Endothelial cell of umbilical vein (primary cell): Measurements from ENCODE around the gene ELMO1. TPM values are rescaled to one million over a fixed set of nuclear protein-coding genes. Genes with fewer than 3 reads are reported as not detected.

Experiments used
- BruUV-seq: library from RNA; stranded (reverse); fragments of 400-500 nt; replicated peaks from 2 replicates; lab custom pipeline; 2021; lab: Mats Ljungman, UMichigan
- CTCF ChIA-PET: fragments of 300-600, 350-600 bp; sonication (Branson Sonifier 250); formaldehyde crosslinking; loops from one replicate; lab custom pipeline; 2021; ENCODE audit warnings: antibody characterized with exemption, inconsistent platforms; lab: Charles Lee
- POLR2A ChIA-PET: fragments of 300-600, 350-600 bp; sonication (Branson Sonifier 250); formaldehyde crosslinking; loops from one replicate; lab custom pipeline; 2021; ENCODE audit warnings: antibody characterized with exemption, inconsistent platforms; lab: Charles Lee
- DNase-seq: peaks from one replicate; pipeline ENCODE4 v3.0.0-alpha.2; 2011; ENCODE audit warnings: low read depth, low spot score
- FAIRE-seq: peaks from 2 replicates; lab custom pipeline; 2011; peaks lifted over from hg19 to GRCh38; lab: Jason Lieb, UNC
- H2AFZ ChIP-seq: 2 replicates; pipeline ENCODE4 v1.6.0; 2012; ENCODE audit warnings: low read depth, low read length, control low read depth, inconsistent platforms
- H3K27ac ChIP-seq: 2 replicates; pipeline ENCODE4 v1.5.1; 2011; ENCODE audit warnings: low read depth, mild to moderate bottlenecking, control low read depth, low read length, moderate library complexity; ENCODE audit not compliant: insufficient read depth
- H3K27me3 ChIP-seq, 2 experiments: 2 replicates each; pipeline versions ENCODE4 v1.6.0 to v1.6.1; 2011; ENCODE audit warnings: low read length in 2 of 2, mixed read lengths in 1 of 2; ENCODE audit not compliant: control insufficient read depth in 2 of 2, insufficient read depth in 2 of 2
- H3K36me3 ChIP-seq, 2 experiments: 2 replicates in 1 of 2; 3 replicates in 1 of 2; pipeline ENCODE4 v1.5.1; 2011; ENCODE audit warnings: low read length in 2 of 2, mild to moderate bottlenecking in 1 of 2, moderate library complexity in 1 of 2; ENCODE audit not compliant: control insufficient read depth in 2 of 2, insufficient read depth in 2 of 2; ENCODE audit errors: extremely low read depth in 1 of 2
- H3K4me1 ChIP-seq: 3 replicates; pipeline ENCODE4 v1.5.1; 2011; ENCODE audit warnings: mild to moderate bottlenecking, low read length; ENCODE audit not compliant: control insufficient read depth, insufficient read depth; ENCODE audit errors: extremely low read depth
- H3K4me2 ChIP-seq: 2 replicates; pipeline ENCODE4 v1.6.1; 2011; ENCODE audit warnings: low read length, control low read depth, mixed read lengths; ENCODE audit not compliant: insufficient read depth
- H3K4me3 ChIP-seq, 3 experiments: fragments of 200-600 bp in 1 of 3; sonication (generic), shearing (Covaris generic) in 1 of 3; replicated peaks in 1 of 3; 2 replicates each; pipeline ENCODE4 v1.5.1; 2011 to 2016; ENCODE audit warnings: control low read depth in 3 of 3, low read length in 3 of 3, mild to moderate bottlenecking in 2 of 3, inconsistent platforms in 1 of 3, low read depth in 1 of 3, moderate library complexity in 1 of 3; ENCODE audit not compliant: insufficient read depth in 1 of 3
- H3K79me2 ChIP-seq: 2 replicates; pipeline ENCODE4 v1.6.0; 2012; ENCODE audit warnings: low read length, inconsistent platforms; ENCODE audit not compliant: control insufficient read depth, insufficient read depth
- H3K9ac ChIP-seq: replicated peaks from 2 replicates; pipeline ENCODE3; 2011; ENCODE audit warnings: low read length, control low read depth; ENCODE audit not compliant: insufficient read depth; ENCODE audit errors: extremely low read depth
- H3K9me1 ChIP-seq: replicated peaks from 3 replicates; pipeline ENCODE4 v1.6.0; 2011; ENCODE audit warnings: mild to moderate bottlenecking, low read length; ENCODE audit not compliant: control insufficient read depth, insufficient read depth; ENCODE audit errors: extremely low read depth
- H3K9me3 ChIP-seq: replicated peaks from 2 replicates; pipeline ENCODE4 v1.5.1; 2012; ENCODE audit warnings: low read length, inconsistent platforms; ENCODE audit not compliant: control insufficient read depth, insufficient read depth
- H4K20me1 ChIP-seq: replicated peaks from 2 replicates; pipeline ENCODE3; 2011; ENCODE audit warnings: mild to moderate bottlenecking, low read length; ENCODE audit not compliant: control insufficient read depth, insufficient read depth; ENCODE audit errors: extremely low read depth
- EZH2 ChIP-seq: IDR thresholded peaks from 2 replicates; pipeline ENCODE4 v1.6.1; 2012; ENCODE audit warnings: borderline replicate concordance, low read depth, mild to moderate bottlenecking, moderate library complexity, low read length, inconsistent platforms; ENCODE audit not compliant: severe bottlenecking
- JUN ChIP-seq: IDR thresholded peaks from 2 replicates; pipeline ENCODE4 v1.6.1; 2011; ENCODE audit warnings: borderline replicate concordance, low read depth; ENCODE audit not compliant: insufficient read length, insufficient read depth
- POLR2AphosphoS5 ChIP-seq: IDR thresholded peaks from 2 replicates; pipeline ENCODE4 v1.6.1; 2012; ENCODE audit warnings: low read depth, mild to moderate bottlenecking, control low read depth, low read length, moderate library complexity; ENCODE audit not compliant: insufficient read depth
- dilution Hi-C: fragments of 300-500 bp; cut with MboI; formaldehyde crosslinking; loops from one replicate; pipeline ENCODE4 v1.15.0; 2019; ENCODE audit warnings: low sequenced_read_pairs; ENCODE audit not compliant: extremely low pct_ligation_motif_present
- intact Hi-C: fragments of 100-400 bp; cut with micrococcal nuclease; formaldehyde crosslinking; loops from one replicate; pipeline ENCODE4 v1.10.0; 2022
- polyA plus RNA-seq, 4 experiments: library from polyadenylated mRNA; depleted of rRNA in 3 of 4; stranded (reverse) in 3 of 4; unstranded in 1 of 4; fragments of >200 nt; gene quantifications; 2 replicates each; pipeline versions ENCODE4 v1.2.1 to v1.2.3, GENCODE V29; 2011 to 2012; ENCODE audit warnings: missing spikeins in 1 of 4
- total RNA-seq: library from RNA; stranded (reverse); gene quantifications from 2 replicates; pipeline ENCODE4 v1.2.3, GENCODE V29; 2021
- TF ChIP-seq, protein P1 (sequence below): IDR thresholded peaks from 2 replicates; pipeline ENCODE4 v1.6.1; 2011; ENCODE audit not compliant: insufficient read depth, insufficient read length

ELMO1 gene
- total and polyA plus RNA-seq, 2 donors (not counting 3 experiments of a cell fraction or from before 2014, with no cell fraction given), result 17.0 to 30.6 TPM

DNA sequence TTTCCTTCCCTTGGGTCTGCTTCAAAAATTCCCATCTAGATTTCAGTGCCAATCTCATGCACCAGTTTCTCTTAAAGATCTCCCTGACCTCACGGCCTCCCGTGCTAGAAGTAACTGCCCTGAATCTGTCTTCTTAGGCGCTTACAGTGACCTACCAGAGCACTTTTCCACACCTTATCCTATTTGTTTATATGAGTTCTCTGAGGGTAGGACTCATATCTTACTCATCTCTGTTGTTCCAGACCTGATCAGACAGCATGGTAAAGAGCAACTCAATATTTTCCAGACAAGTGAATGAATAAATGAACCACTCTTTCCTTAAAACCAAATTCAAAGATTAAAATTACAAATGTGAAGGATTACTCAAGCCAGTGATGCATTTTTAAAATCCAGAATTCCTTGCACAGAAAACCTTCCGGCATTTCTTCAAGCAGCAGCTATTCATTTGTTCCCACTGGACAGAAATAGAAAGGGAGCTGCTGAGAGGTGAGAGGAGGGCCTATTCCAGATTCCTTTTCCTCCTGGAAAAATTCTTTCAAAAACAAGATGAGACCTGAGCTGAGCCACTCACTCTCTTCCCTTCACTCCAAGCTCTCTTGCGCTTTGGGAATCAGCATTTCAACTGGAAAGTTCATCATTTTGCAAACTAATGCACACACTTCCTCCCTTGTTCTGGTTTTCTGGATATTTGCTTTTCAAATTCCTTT, 94.6 kb downstream of the ELMO1 start:
- Histone ChIP-seq H3K4me2 (peak overlapping the region; percentile 23), H3K4me3 (no peak overlapping the region), H3K4me1 (peaks cover 21% of the 10 kb centered on the region), H3K9ac (no peak overlapping the region), H3K79me2 (no peaks in the 10 kb centered on the region), H4K20me1 (no peaks in the 10 kb centered on the region), H3K27me3 (no peaks in the 10 kb centered on the region), H2AFZ (no peak overlapping the region), H3K9me3 (no peaks in the 10 kb centered on the region), H3K9me1 (no peaks in the 10 kb centered on the region), H3K27ac (peak overlapping the region; percentile 66), H3K36me3 (no peaks in the 10 kb centered on the region)
- dilution Hi-C loops (no loop called here), intact Hi-C loops (loop anchor here (1.0 to 5.0 kb wide), 6 partner anchors 69 to 153 kb away; partner anchors contain the start of gene ELMO1)
- no TSS peak for BruUV-seq
- FAIRE-seq (no peak), DNase-seq (no peak)
- TF ChIP-seq, protein P1, sequence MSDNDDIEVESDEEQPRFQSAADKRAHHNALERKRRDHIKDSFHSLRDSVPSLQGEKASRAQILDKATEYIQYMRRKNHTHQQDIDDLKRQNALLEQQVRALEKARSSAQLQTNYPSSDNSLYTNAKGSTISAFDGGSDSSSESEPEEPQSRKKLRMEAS, result no peak
- TF ChIP-seq EZH2, result no peak
- no peak for TF ChIP-seq JUN
- no peak for TF ChIP-seq POLR2AphosphoS5
- POLR2A ChIA-PET, result no interaction called here
- CTCF ChIA-PET, result interaction anchor here (0.9 to 4.3 kb wide), 10 partner anchors 9 to 378 kb away, joined by 3 to 18 read pairs (median 3); no protein-coding TSS in a partner anchor
